Adipocyte (in vitro differentiated cells): ENCODE results near the gene STX5.
"Not testable (repeated sequence)": the region's sequence is repeated elsewhere in the genome, so short reads cannot be mapped to it uniquely, and the experiment has no call there.

Experiments
- DNase-seq: peaks from one replicate; pipeline ENCODE4 v3.0.0-alpha.2; 2015; ENCODE audit warnings: low read depth
- H3K27me3 ChIP-seq: replicated peaks from 2 replicates; pipeline ENCODE4 v1.7.0; 2013; ENCODE audit warnings: mild to moderate bottlenecking, low read length, moderate library complexity; ENCODE audit not compliant: control insufficient read depth, insufficient read depth
- H3K36me3 ChIP-seq: 2 replicates; pipeline ENCODE4 v1.7.0; 2013; ENCODE audit warnings: low read length, mild to moderate bottlenecking, moderate library complexity; ENCODE audit not compliant: control insufficient read depth, insufficient read depth, severe bottlenecking
- H3K4me1 ChIP-seq: 2 replicates; pipeline ENCODE4 v1.7.0; 2013; ENCODE audit warnings: mild to moderate bottlenecking, low read length, moderate library complexity; ENCODE audit not compliant: control insufficient read depth, insufficient read depth
- H3K4me3 ChIP-seq: 2 replicates; pipeline ENCODE4 v1.7.0; 2013; ENCODE audit warnings: mild to moderate bottlenecking, low read length, moderate library complexity
- H3K9ac ChIP-seq: 2 replicates; pipeline ENCODE4 v1.7.0; 2013; ENCODE audit warnings: mild to moderate bottlenecking, low read length, moderate library complexity
- H3K9me3 ChIP-seq: 2 replicates; pipeline ENCODE4 v1.7.0; 2013; ENCODE audit warnings: mild to moderate bottlenecking, low read length, moderate library complexity; ENCODE audit not compliant: control insufficient read depth

The STX5 gene

GRCh38 chr11:62840721-62841360 lies 9.0 kb upstream of the STX5 start:
- Histone ChIP-seq H3K4me1 (peaks cover 15% of the 10 kb centered on the region), H3K4me3 (peak overlapping the region; percentile 90), H3K9ac (peak overlapping the region; percentile 92)
- peak; percentile 90 for DNase-seq
- not testable (repeated sequence) for H3K27me3 ChIP-seq, H3K9me3 ChIP-seq, H3K36me3 ChIP-seq

DNA sequence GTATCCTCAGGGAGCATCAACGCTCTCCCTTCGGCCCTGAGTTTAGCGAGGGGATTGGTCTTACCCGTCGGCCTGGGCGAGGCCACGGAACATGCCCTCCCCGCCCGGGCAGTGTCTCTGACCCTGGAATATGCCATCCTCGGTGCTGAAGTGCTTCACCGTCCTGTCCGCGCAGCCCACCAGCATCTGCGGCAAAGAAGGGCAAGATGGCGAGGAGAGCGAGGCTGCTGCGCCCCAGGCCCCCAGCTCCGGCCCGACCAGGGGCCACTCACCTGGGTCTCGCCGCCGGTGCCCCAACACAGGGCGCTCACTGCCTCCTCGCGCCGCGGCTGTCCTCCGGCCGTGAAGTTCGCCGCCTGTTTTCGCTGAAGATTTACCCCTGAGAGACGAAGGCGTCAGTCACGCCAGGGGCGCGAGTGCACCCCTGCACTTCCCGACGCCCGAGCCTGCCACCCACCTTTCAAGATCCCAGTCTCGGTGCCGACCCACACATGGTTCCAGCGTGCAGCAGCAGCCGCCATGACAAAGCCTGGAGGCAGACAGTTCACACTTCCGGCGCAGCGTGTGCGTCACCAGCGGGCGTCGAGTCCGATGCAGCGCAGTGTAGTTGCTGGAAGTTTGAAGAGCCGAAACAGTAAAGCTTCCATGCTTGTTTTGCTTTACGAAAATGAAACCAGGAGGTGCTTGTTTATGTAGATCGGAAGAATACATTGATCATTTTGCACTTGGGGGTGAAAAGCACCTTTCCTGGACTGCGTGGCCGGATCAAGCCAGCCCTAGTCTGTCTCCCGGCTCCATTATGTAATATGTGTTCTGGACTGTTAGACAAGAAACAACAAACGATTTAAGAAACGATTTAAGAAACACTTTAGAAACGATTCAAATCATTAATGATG lies 7.4 kb upstream of the STX5 start, which contains the start of gene WDR74:
Gene WDR74 (minus strand): TSS at position 541 of the 896 bp plus-strand sequence. CDS start 20 bp downstream, at position 521.
- no peaks in the 10 kb centered on the region for H3K9me3 ChIP-seq
- DNase-seq: peak; percentile 98

GRCh38 chr11:62835336-62835735 lies 3.5 kb upstream of the STX5 start:
- Histone ChIP-seq H3K4me3 (no peak overlapping the region), H3K9me3 (no peaks in the 10 kb centered on the region), H3K27me3 (no peaks in the 10 kb centered on the region), H3K9ac (no peak overlapping the region), H3K4me1 (peaks cover 21% of the 10 kb centered on the region), H3K36me3 (peaks cover 35% of the 10 kb centered on the region)
- DNase-seq: no peak

More for the DNA sequence above, 7.4 kb upstream of the STX5 start, which contains the start of gene WDR74:
- peak within 1 kb of the TSS; percentile 90 for H3K4me3 ChIP-seq
- peaks cover 15% of the 10 kb centered on the region for H3K4me1 ChIP-seq
- peaks cover 25% of the 10 kb centered on the region for H3K36me3 ChIP-seq
- H3K27me3 ChIP-seq: no peaks in the 10 kb centered on the region
- H3K9ac ChIP-seq: peak within 1 kb of the TSS; percentile 92

DNA sequence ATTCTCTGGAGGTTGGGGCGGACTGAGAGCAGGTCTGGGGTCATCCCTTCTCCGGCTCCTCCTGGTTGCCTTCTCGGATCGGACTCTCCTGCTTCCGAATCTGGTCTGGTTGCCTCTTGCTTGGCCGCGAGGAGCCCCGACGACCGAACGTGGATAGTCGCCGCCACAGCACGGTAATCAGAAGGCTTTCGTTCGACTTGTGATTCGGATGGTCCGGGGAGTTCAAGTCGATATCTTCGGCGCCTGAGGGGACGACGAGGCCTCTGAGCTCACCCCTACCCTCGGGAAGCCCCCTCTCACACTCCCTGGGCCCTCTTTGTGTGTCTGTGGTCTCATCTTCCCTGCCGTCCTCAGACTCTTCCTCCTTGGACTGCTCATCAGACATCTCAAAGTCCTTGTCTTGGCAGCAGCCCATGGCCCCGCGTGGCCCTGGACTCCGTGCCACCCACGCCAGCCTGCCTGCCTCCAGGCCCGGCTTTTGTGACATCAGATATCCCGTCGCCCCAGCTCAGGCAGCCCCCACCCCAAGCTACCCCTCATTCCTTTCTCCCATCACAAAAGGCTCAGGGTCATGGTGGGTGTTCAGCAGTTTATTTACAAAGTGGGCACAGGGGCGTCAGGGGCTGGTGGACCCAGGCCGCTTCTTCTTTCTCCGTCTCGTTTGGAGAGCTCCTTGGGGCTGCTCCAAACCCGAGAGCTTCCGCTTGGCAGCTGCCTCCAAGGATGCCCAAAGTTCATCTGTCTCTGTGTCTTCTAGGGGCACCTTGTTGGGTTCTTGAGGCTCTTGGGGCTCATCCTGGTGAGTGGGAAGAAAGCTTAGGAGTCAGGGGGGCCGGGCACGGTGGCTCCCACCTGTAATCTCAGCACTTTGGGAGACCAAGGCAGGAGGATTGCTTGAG lies 734 bp upstream of the STX5 start, which contains the start of gene TEX54:
Gene TEX54 (minus strand): TSS at position 506 of the 899 bp plus-strand sequence.
- peak; percentile 64 for DNase-seq
- Histone ChIP-seq H3K36me3 (peaks cover 47% of the 10 kb centered on the region), H3K9me3 (no peaks in the 10 kb centered on the region), H3K9ac (peak within 1 kb of the TSS; percentile 98), H3K4me3 (peak within 1 kb of the TSS; percentile 97), H3K4me1 (peaks cover 23% of the 10 kb centered on the region), H3K27me3 (no peaks in the 10 kb centered on the region)

GRCh38 chr11:62830904-62831519 lies 839 bp downstream of the STX5 start:
- H3K27me3 ChIP-seq: no peaks in the 10 kb centered on the region
- no peaks in the 10 kb centered on the region for H3K9me3 ChIP-seq
- H3K9ac ChIP-seq: peak overlapping the region; percentile 98
- H3K4me1 ChIP-seq: peaks cover 22% of the 10 kb centered on the region
- H3K4me3 ChIP-seq: peak overlapping the region; percentile 97
- H3K36me3 ChIP-seq: peaks cover 52% of the 10 kb centered on the region
- DNase-seq: no peak

DNA sequence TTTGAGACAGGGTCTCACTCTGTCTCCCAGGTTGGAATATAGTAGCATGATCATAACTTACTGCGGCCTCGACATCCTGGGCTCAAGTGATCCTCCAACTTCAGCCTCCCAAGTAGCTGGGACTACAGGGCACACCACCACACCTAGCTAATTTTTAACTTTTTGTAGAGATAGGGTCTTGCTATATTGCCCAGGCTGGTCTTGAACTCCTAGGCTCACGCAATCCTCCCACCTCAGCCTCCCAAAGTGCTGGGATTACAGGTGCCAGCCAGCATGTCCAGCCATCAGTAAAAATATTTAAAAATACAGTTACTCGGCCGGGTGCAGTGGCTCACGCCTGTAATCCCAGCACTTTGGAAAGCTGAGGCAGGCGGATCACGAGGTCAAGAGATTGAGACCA lies 3.7 kb downstream of the STX5 start:
- H3K9me3 ChIP-seq, H3K27me3 ChIP-seq, H3K4me3 ChIP-seq, DNase-seq, H3K9ac ChIP-seq: not testable (repeated sequence)
- Histone ChIP-seq H3K4me1 (peaks cover 15% of the 10 kb centered on the region), H3K36me3 (peaks cover 53% of the 10 kb centered on the region)

GRCh38 chr11:62823677-62824076 lies 8.2 kb downstream of the STX5 start:
- DNase-seq: no peak
- Histone ChIP-seq H3K36me3 (peaks cover 87% of the 10 kb centered on the region), H3K9me3 (no peaks in the 10 kb centered on the region)

GRCh38 chr11:62817129-62817528 lies 14.7 kb downstream of the STX5 start:
- Histone ChIP-seq H3K36me3 (peaks cover 72% of the 10 kb centered on the region), H3K4me1 (peaks cover 5% of the 10 kb centered on the region), H3K9me3 (no peaks in the 10 kb centered on the region), H3K4me3 (no peak overlapping the region), H3K9ac (no peak overlapping the region), H3K27me3 (no peaks in the 10 kb centered on the region)
- no peak for DNase-seq

More at GRCh38 chr11:62823677-62824076, 8.2 kb downstream of the STX5 start:
- no peak overlapping the region for H3K4me3 ChIP-seq
- no peaks in the 10 kb centered on the region for H3K4me1 ChIP-seq
- no peak overlapping the region for H3K9ac ChIP-seq
- no peaks in the 10 kb centered on the region for H3K27me3 ChIP-seq

GRCh38 chr11:62816557-62816956 lies 15.3 kb downstream of the STX5 start:
- no peaks in the 10 kb centered on the region for H3K27me3 ChIP-seq
- no peaks in the 10 kb centered on the region for H3K9me3 ChIP-seq
- DNase-seq: no peak
- no peak overlapping the region for H3K9ac ChIP-seq
- H3K4me3 ChIP-seq: no peak overlapping the region
- peaks cover 5% of the 10 kb centered on the region for H3K4me1 ChIP-seq
- peaks cover 66% of the 10 kb centered on the region for H3K36me3 ChIP-seq

GRCh38 chr11:62811659-62812058 lies 20.2 kb downstream of the STX5 start:
- no peaks in the 10 kb centered on the region for H3K9me3 ChIP-seq
- H3K27me3 ChIP-seq: no peaks in the 10 kb centered on the region
- H3K9ac ChIP-seq: no peak overlapping the region
- H3K36me3 ChIP-seq: peaks cover 24% of the 10 kb centered on the region
- H3K4me3 ChIP-seq: no peak overlapping the region
- H3K4me1 ChIP-seq: peaks cover 4% of the 10 kb centered on the region
- no peak for DNase-seq
